ENCODE measurements around the gene MCHR1. TPM values are rescaled to one million over a fixed set of nuclear protein-coding genes. Genes with fewer than 3 reads are reported as not detected.
A peak's percentile ranks its signal among the peaks of the same experiment; 100 is the strongest.
"Not testable (repeated sequence)": the region's sequence is repeated elsewhere in the genome, so short reads cannot be mapped to it uniquely, and the experiment has no call there.

MCHR1 gene
- total RNA-seq, 4 donors from 2014 or later = 1.0 to 2.4 (median 1.7) TPM

- Histone ChIP-seq H3K4me3 (peak overlapping the region; percentile 64 to 73), H3K9me3 (no peaks in the 10 kb centered on the region), H3K27ac (peak overlapping the region; percentile 95 to 99), H3K27me3 (no peaks in the 10 kb centered on the region), H3K4me1 (peaks cover 5 to 7% of the 10 kb centered on the region in 2 donors), H3K36me3 (no peaks in the 10 kb centered on the region)
- TF ChIP-seq CTCF (IDR thresholded peaks at IDR 0.05) = no peak
- intact Hi-C loops (cut with DNase I; ENCODE audit: low total_unique reads) = no loop called here
- no peak for DNase-seq
Measured at GRCh38 chr22:40651057-40651456, 28.2 kb upstream of the MCHR1 start.

GRCh38 chr22:40651563-40652501 is 27.5 kb upstream of the MCHR1 start:
- H3K36me3 ChIP-seq = no peaks in the 10 kb centered on the region
- peak overlapping the region; percentile 64 to 73 for H3K4me3 ChIP-seq
- H3K27ac ChIP-seq = peak overlapping the region; percentile 95 to 99
- no peaks in the 10 kb centered on the region for H3K27me3 ChIP-seq
- peak in 2 of 4 experiments; percentile 26 to 29 for TF ChIP-seq CTCF (IDR thresholded peaks at IDR 0.05)
- peak; percentile 46 to 87 for TF ChIP-seq POLR2A (IDR thresholded peaks at IDR 0.05)
- intact Hi-C loops (cut with DNase I; ENCODE audit: low total_unique reads) = no loop called here
- H3K4me1 ChIP-seq = peaks cover 5 to 7% of the 10 kb centered on the region in 2 donors
- H3K9me3 ChIP-seq = no peaks in the 10 kb centered on the region
- DNase-seq = peak; percentile 96 to 98

GRCh38 chr22:40653361-40653760 is 25.9 kb upstream of the MCHR1 start:
- intact Hi-C loops (cut with DNase I; ENCODE audit: low total_unique reads) = no loop called here
- H3K9me3 ChIP-seq = no peaks in the 10 kb centered on the region
- no peak for DNase-seq
- no peak for TF ChIP-seq POLR2A (IDR thresholded peaks at IDR 0.05)
- peaks cover 5 to 7% of the 10 kb centered on the region in 2 donors for H3K4me1 ChIP-seq
- H3K27ac ChIP-seq = peak overlapping the region in 1 of 2 donors; percentile 99
- no peaks in the 10 kb centered on the region for H3K27me3 ChIP-seq
- no peak overlapping the region for H3K4me3 ChIP-seq
- no peaks in the 10 kb centered on the region for H3K36me3 ChIP-seq

GRCh38 chr22:40654522-40655167 is 24.6 kb upstream of the MCHR1 start:
- no peaks in the 10 kb centered on the region for H3K27me3 ChIP-seq
- H3K4me3 ChIP-seq = no peak overlapping the region
- peaks cover 5 to 7% of the 10 kb centered on the region in 2 donors for H3K4me1 ChIP-seq
- intact Hi-C loops (cut with DNase I; ENCODE audit: low total_unique reads) = no loop called here
- H3K9me3 ChIP-seq = no peaks in the 10 kb centered on the region
- H3K27ac ChIP-seq = peak overlapping the region; percentile 70 to 77
- TF ChIP-seq CTCF (IDR thresholded peaks at IDR 0.05) (peak in 2 of 4 experiments; percentile 34 to 38), POLR2A (IDR thresholded peaks at IDR 0.05) (no peak)
- DNase-seq = peak; percentile 47 to 62
- no peaks in the 10 kb centered on the region for H3K36me3 ChIP-seq

- H3K27me3 ChIP-seq; intact Hi-C loops (cut with DNase I; ENCODE audit: low total_unique reads); H3K27ac ChIP-seq; H3K9me3 ChIP-seq; H3K4me1 ChIP-seq; H3K36me3 ChIP-seq; H3K4me3 ChIP-seq; DNase-seq: not testable (repeated sequence)
Measured at GRCh38 chr22:40655941-40656340, 23.3 kb upstream of the MCHR1 start.

- intact Hi-C loops (cut with DNase I; ENCODE audit: low total_unique reads); H3K27me3 ChIP-seq; H3K9me3 ChIP-seq; DNase-seq; H3K27ac ChIP-seq; H3K4me1 ChIP-seq; H3K36me3 ChIP-seq; H3K4me3 ChIP-seq: not testable (repeated sequence)
Measured at GRCh38 chr22:40656651-40657050, 22.6 kb upstream of the MCHR1 start.
